GM18951 (cell line): ENCODE measurements around the gene SSBP3.

Experiments
- POLR2A ChIP-seq: IDR thresholded peaks from 4 replicates; pipeline ENCODE4 v1.6.1; 2011; ENCODE audit warnings: mild to moderate bottlenecking; ENCODE audit not compliant: insufficient read length, insufficient read depth; ENCODE audit errors: extremely low read depth
- in situ Hi-C: fragments of 300-500 bp; cut with MboI; formaldehyde crosslinking; loops from one replicate; pipeline ENCODE4 v1.12.0; 2022; ENCODE audit warnings: low sequenced_read_pairs, mixed read lengths, inconsistent platforms; ENCODE audit not compliant: unreplicated experiment

The SSBP3 gene

GRCh38 chr1:54207287-54207686 lies 198.9 kb downstream of the SSBP3 start:
- TF ChIP-seq POLR2A = no peak
- in situ Hi-C loops = no loop called here

- TF ChIP-seq POLR2A = no peak
- in situ Hi-C loops = no loop called here
These were observed 202.0 kb downstream of the SSBP3 start for GRCh38 chr1:54204199-54204598.

- no peak for TF ChIP-seq POLR2A
- in situ Hi-C loops = no loop called here
These were observed 205.6 kb downstream of the SSBP3 start for GRCh38 chr1:54200519-54200997.

GRCh38 chr1:54199765-54200518 lies 206.3 kb downstream of the SSBP3 start, which contains the start of the genes CYB5RL and MRPL37:
TSS of gene CYB5RL (minus strand) at chr1:54200030. CDS start at chr1:54195616, 4,414 bp downstream.
TSS of gene MRPL37 (plus strand) at chr1:54200167. CDS start at chr1:54200244, 77 bp downstream.
- in situ Hi-C loops = no loop called here
- TF ChIP-seq POLR2A = peak; percentile 90

- TF ChIP-seq POLR2A = no peak
- in situ Hi-C loops = no loop called here
These were observed 206.9 kb downstream of the SSBP3 start for GRCh38 chr1:54199151-54199764.

- in situ Hi-C loops = no loop called here
These were observed 212.7 kb downstream of the SSBP3 start for GRCh38 chr1:54193453-54193852.

GRCh38 chr1:54191525-54191924 lies 214.7 kb downstream of the SSBP3 start:
- in situ Hi-C loops = no loop called here
- no peak for TF ChIP-seq POLR2A

More at GRCh38 chr1:54193453-54193852, 212.7 kb downstream of the SSBP3 start:
- no peak for TF ChIP-seq POLR2A

- no peak for TF ChIP-seq POLR2A
- in situ Hi-C loops = no loop called here
These were observed 215.7 kb downstream of the SSBP3 start for GRCh38 chr1:54190526-54190925.

GRCh38 chr1:54188291-54188690 lies 217.9 kb downstream of the SSBP3 start:
- in situ Hi-C loops = no loop called here
- no peak for TF ChIP-seq POLR2A

- no peak for TF ChIP-seq POLR2A
- in situ Hi-C loops = no loop called here
These were observed 220.1 kb downstream of the SSBP3 start for GRCh38 chr1:54186056-54186455.

GRCh38 chr1:54180701-54181360 lies 225.4 kb downstream of the SSBP3 start:
- TF ChIP-seq POLR2A = no peak
- in situ Hi-C loops = no loop called here

GRCh38 chr1:54178296-54179070 lies 227.7 kb downstream of the SSBP3 start:
- TF ChIP-seq POLR2A = no peak
- in situ Hi-C loops = no loop called here

- in situ Hi-C loops = no loop called here
These were observed 228.5 kb downstream of the SSBP3 start for GRCh38 chr1:54177726-54178125.

More at GRCh38 chr1:54177726-54178125, 228.5 kb downstream of the SSBP3 start:
- TF ChIP-seq POLR2A = no peak
